Colon (tissue), 2 donors: ENCODE measurements around the gene MAPK1.
"Not testable (repeated sequence)": the region's sequence is repeated elsewhere in the genome, so short reads cannot be mapped to it uniquely, and the experiment has no call there.

Experiments
- FAIRE-seq: peaks from 2 replicates; lab custom pipeline; 2012; peaks lifted over from hg19 to GRCh38; lab: Jason Lieb, UNC
- donor health status: control.
- donor health status: control.

The MAPK1 gene

GRCh38 chr22:21754523-21754922 lies 112.9 kb downstream of the MAPK1 start:
- FAIRE-seq: no peak

DNA sequence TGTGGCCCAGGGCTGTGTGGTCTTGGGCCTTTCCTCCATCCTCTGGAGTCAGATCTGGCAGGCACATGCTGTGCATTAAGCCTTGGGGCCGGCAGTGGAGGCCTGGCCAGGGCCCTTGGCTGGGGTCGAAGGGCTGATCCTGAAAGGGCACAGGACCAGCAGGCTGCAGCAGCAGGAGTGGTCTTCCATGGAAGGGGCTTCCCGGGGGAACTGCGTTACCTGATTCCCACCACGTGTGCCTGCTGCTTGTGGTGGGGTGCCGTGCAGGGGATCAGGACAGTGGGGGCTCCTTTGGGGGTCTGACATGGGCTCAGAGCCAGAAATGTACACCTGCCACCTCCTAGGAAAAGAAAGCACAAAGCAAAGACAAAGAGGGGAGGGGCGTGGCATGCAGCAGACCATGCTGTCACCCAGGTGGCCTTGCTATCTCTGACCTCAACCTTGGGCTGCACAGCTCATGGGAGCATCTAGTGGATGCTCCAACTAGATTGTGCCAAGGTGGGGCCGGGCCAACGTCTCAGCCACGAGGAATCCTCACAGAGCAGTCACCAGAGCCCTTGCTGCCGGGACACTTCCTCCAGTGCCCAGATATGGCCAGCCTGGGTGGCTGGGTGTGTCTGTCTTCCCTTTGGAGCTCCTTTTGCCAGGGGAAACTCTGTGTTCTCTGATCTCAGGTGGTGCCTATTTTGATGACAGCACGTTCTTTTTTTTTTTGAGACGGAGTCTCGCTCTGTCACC lies 113.9 kb downstream of the MAPK1 start:
- no peak for FAIRE-seq

DNA sequence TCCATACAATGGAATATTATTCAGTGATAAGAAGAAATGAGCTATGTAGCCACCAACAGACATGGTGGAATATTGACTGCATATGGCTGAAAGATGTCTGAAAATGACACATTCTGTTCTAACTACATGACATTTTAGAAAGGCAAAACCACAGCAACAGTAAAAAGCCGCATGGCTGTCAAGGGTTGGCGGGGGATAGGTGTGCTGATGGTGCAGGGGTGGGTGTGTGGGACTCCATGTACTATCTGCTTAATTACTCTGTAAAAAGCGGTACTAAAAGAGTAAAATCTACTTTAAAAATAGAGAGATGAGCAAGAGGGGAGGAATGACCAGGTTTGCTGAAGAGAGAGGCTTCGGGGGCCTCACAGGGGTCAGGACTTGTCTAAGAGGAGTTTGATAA lies 115.2 kb downstream of the MAPK1 start:
- no peak for FAIRE-seq

DNA sequence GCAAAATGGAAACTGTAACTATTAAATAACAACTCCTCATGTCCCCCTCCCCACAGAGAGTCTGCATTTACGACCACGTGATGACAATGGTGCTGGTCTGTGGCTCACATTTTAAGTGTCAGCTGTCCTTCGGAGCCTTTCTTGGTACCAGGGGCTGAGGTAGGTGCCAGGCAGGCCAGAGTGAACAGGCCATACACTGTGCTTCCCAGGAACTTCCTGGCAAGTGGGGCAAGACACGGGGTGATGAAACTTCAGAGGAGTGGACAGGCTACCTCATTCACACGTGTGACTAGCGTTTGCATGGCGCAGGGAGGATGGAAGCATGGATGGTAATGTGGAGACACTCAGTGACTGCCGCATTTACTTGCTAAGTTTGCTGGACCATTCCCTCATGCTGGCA lies 121.5 kb downstream of the MAPK1 start:
- FAIRE-seq: no peak

- not testable (repeated sequence) for FAIRE-seq
Observed at GRCh38 chr22:21744917-21745316, 122.5 kb downstream of the MAPK1 start.

DNA sequence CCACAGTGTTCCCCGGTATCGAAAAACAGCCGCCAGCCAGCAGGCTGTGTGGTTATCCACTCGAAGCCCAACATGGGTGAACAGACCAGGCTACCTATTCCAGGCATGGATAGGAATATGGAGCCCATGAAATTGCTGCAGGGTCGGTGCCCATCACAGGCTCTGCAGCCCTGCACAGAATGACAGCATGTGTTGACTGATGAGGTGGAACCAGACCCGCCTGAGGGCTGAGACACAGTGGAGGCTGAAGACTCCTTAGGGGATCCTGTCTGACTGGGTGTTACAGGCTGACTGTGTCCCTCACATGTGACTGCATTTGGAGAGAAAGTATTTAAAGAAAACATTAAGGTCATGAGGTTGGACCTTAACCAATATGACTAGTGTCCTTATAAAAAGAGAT lies 125.7 kb downstream of the MAPK1 start:
- no peak for FAIRE-seq

DNA sequence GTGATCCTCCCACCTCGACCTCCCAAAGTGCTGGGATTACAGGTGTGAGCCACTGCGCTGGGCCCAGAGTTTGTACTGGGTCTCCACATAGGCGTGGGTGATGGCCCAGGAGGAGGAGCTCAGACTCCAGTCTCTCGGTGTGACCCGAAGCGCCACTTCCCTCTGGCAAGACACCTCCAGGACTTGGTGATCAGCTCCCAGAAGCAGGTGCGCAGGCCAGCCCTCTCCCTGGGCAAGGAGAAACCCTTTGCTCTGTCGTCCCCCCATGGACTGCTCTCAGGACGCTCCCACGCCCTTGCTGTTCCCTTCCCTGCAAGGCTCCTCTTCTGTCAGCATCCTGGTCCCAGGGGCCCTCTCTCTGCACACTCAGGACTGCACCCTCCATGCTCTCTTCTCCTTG lies 126.4 kb downstream of the MAPK1 start:
- no peak for FAIRE-seq

DNA sequence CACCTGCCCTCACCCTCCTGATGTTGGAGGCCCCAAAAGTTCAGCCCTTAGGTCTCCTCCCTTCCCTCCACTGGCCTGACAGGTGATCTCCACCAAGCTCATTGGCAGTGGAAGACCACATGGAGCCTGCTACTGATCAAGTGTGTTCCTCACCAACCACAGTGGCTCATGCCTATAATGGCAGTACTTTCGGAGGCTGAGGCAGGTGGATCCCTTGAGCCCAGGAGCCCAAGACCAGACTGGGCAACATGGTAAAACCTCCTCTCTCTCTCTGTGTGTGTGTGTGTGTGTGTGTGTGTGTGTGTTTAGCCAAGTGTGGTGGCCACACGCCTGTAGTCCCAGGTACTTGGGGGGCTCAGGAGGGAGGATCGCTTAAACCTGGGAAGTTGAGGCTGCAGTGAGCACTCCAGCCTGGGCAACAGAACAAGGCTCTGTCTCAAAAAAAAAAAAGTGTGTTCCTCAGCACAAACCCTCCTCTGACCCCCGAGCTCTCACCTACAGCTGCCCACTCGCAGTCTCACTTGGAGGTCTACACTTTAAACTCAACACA lies 127.5 kb downstream of the MAPK1 start:
- no peak for FAIRE-seq

- no peak for FAIRE-seq
Observed at GRCh38 chr22:21738966-21739365, 128.5 kb downstream of the MAPK1 start.

DNA sequence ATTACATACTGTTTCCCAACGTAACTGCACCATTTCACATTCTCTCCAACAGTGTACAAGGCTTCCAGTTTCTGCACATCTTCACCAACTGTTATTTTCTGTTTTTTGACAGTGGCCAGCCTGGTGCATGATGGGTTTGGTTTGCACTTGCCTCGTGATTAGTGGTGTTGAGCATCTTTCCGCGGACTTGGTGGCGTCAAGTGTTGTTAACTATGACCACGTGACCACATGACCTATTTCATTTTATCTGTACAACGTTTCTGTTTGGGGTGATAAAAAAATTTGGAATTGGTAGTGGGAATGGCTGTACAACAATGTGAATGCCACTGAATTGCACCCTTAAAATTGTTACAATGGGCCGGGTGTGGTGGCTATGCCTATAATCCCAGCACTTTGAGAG lies 129.4 kb downstream of the MAPK1 start:
- FAIRE-seq: no peak

DNA sequence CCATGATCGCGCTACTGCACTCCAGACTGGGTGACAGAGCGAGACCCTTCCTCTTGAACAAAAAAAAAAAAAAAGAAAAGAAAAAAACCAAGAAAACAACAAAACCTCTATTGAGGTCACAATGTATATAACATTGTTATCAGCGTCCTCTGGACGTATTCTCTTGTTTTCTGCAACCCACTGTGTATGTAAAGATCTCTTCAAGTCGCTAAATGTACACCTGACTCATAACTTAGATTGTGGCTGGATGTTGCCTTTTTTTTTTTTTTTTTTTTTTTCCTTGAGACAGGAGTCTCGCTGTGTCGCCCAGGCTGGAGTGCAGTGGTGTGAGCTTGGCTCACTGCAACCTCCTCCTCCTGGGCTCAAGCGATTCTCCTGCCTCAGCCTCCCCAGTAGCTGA lies 130.5 kb downstream of the MAPK1 start:
- FAIRE-seq: no peak

- FAIRE-seq: no peak
Observed at GRCh38 chr22:21736084-21736642, 131.3 kb downstream of the MAPK1 start.

DNA sequence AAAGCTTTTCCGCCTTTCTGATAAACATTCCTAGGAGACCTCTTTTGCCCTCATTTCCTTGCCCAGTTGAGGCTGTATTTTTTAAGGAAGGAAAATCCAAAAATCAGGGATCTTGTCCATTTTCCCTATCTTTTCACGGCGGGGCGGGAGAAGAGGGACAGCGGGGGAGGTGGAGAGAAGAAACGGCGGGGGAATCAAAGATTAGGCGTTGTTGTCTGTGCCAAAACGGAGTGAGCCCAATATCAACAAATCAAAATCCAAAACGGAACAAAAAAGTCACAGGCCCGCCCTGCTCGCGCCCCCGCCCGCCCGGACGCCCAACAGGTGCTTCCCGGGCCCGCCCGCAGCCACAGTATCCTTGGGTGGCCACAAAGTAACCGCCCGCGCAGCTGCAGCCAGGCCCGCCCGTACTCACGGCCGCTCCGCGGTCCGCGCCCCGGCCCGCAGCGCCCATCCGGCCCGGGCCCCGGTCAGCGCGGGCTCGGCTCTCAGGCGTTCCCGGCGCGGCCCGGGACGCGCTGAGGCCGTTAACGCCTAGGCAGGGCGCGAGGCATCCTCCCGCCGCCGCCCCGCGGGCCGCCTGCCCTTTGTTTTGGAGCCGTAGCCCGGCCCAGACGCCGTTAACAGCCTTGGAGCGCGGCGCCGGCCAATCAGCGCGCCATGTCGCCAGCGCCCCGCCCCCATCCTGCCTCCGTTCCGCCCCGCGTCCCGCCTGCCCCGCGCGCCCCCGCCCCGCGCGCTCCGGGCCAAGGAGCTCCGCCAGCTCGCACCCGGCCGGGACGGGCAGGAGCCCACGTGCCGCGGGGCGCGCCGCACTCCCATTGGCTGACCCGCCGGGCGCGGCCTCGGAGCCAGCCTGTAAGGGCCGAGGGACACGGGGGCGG lies 132.0 kb downstream of the MAPK1 start, which contains the start of gene YPEL1:
Gene YPEL1 (minus strand): TSS at position 595 of the 884 bp plus-strand sequence. CDS start 25,050 bp downstream, outside the sequence.
- no peak for FAIRE-seq

DNA sequence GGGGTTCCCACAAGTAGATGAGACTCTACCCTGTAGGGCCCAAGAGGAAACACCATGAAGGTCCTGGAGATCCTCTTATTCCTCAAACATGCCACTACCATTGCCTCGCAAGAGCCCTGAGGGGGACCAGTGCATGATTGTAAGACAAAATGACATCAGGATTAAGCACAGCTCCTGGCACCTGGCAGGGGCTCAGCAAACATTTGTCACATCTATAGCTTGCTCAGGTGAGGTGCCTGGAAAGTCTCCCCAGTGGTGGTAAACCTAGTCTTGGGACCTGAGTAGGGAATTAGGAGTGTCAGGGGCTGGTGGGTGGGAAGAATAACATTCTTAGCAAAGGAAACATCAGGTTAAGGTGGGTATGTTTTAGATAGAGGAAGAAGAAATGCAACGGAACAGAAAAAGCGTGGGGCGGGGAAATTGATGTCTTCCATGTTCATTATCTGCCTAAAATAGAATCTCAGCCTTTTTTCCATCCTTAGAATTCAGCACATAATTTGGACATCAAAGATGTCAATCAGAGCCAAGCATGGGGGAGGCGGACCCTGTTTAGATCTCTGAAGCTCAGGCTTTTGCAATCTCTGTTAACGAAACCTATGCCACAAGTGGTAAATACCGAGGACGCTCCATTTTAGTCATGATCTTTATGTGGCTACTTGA lies 132.8 kb downstream of the MAPK1 start:
- FAIRE-seq: no peak

DNA sequence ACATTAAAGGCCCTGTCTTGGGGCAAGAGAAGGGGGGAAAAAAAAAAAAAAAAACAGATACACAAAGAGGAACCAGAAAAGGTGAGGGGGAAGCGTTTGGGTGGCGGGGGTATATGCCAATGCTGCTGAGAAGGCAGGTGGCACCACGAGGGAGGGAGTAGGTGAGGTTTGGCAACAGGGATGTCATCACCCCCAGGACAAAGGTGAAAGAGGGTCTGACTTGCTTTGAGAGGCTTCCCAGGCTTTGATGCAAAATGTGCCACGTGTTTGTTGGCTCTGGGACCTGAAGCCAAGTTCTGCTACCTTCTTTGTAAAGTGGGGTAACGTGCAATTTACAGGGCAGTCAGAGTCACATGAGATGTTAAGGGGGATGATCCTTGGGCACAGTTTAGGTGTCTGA lies 135.9 kb downstream of the MAPK1 start:
- no peak for FAIRE-seq

DNA sequence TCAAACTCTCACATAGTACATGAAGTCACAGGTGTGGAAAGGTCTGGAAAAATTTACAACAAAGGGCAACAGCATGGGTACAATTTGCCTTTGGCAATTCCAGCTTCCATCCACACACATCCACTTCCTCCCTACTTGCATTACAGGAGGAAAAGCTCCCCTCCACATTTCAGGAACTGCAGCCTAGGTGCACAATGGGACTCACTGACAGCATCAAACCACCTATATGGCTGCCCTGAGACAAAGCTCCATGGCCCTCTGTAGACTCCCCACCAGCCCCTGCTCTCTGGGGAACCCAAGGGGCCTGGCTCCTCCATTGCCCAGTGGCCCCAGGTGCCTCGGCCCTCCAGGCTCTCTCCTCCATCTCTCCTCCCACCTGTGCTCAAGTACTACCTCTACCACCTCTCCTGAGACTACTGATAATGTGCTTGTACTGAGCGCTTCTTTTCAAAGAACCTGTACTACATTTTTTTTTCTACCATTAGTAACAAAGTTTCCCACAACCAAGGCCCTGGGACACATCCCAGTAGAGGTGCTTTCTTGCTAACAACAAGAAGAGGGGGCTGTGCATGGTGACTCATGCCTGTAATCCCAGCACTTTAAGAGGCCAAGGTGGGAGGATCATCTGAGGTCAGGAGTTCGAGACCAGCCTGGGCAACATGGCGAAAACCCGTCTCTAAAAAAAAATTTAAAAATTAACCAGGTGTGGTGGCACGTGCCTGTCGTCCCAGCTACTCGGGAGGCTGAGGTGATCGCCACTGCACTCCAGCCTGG lies 136.7 kb downstream of the MAPK1 start:
- no peak for FAIRE-seq

- FAIRE-seq: not testable (repeated sequence)
Observed at GRCh38 chr22:21729184-21729583, 138.3 kb downstream of the MAPK1 start.

DNA sequence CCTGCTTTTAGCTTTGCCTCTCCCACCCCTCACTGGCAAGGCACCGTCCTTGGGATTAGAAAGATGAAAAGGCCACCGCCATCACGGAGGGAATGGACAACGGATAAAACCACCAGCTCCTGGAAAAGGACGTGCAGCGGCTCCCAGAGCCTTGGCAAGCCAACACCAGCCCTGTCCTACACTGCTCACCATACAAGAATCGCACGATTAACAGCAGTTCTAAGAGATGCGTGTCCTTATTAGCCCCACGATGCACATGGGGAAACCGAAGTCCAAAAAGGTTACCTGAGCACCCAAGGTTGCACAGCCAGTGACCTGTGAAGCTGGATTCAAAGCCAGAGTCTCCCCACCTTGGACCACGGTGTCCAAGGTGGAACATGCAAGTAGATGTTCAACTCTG lies 139.2 kb downstream of the MAPK1 start:
- FAIRE-seq: no peak

DNA sequence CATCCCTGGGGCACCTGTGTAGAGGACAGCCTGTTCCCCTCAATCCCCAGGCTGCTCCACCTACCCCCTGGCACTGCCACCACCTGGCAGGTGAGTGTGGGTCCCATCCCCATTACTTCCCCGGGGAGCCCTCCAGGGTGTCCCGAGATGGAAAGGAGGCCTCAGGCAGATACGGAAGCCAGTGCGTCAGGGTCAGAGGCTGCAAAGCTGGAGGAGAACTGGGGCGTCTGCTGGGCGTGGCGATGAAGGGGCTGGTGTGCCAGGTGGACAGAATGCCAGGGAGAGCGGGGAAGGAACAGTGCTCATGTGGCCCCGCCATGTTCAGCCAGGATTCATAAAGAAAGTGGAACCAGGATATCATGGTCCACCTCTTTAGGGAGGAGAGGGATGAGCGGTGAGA lies 139.7 kb downstream of the MAPK1 start:
- FAIRE-seq: no peak

- no peak for FAIRE-seq
Observed at GRCh38 chr22:21727159-21727558, 140.3 kb downstream of the MAPK1 start.

GRCh38 chr22:21726650-21727049 lies 140.8 kb downstream of the MAPK1 start:
- no peak for FAIRE-seq
